SU-DHL-6 (cell line): ENCODE data around the gene LEF1.

Source experiments
- H2AFZ ChIP-seq: fragments of 200-600 bp; sonication (generic); 2 replicates; pipeline ENCODE4 v1.6.1; 2014; ENCODE audit warnings: low read depth, mild to moderate bottlenecking, moderate library complexity, mixed read lengths, antibody characterized with exemption, low read length; ENCODE audit not compliant: severe bottlenecking
- H3F3A ChIP-seq: fragments of 200-600 bp; shearing (Covaris generic); 2 replicates; pipeline ENCODE4 v1.6.0; 2016; ENCODE audit warnings: antibody characterized with exemption, mild to moderate bottlenecking; ENCODE audit not compliant: insufficient read depth
- H3K27ac ChIP-seq: fragments of 200-600 bp; sonication (generic); 2 replicates; pipeline ENCODE4 v1.5.1; 2016; ENCODE audit warnings: low read depth, mild to moderate bottlenecking, low read length, moderate library complexity, mixed read lengths
- H3K27me3 ChIP-seq: fragments of 200-600 bp; sonication (generic), shearing (Covaris generic); 2 replicates; pipeline ENCODE4 v1.6.0; 2014; ENCODE audit warnings: mild to moderate bottlenecking, low read length
- H3K36me3 ChIP-seq: fragments of 200-600 bp; sonication (generic); 2 replicates; pipeline ENCODE4 v1.6.1; 2014; ENCODE audit warnings: mild to moderate bottlenecking, low read length, mixed read lengths
- H3K4me2 ChIP-seq: fragments of 300-600, 200-600 bp; shearing (Covaris generic), sonication (generic); 2 replicates; pipeline ENCODE4 v1.6.0; 2014; ENCODE audit warnings: low read length, low read depth, mild to moderate bottlenecking; ENCODE audit not compliant: poor library complexity, severe bottlenecking
- H3K4me3 ChIP-seq: fragments of 200-600 bp; sonication (generic); 2 replicates; pipeline ENCODE4 v1.5.1; 2014; ENCODE audit warnings: antibody characterized with exemption, low read length, mild to moderate bottlenecking, mixed read lengths; ENCODE audit not compliant: insufficient read depth, poor library complexity, severe bottlenecking
- H3K79me2 ChIP-seq: fragments of 200-600 bp; sonication (generic); 2 replicates; pipeline ENCODE4 v1.6.1; 2014; ENCODE audit warnings: mild to moderate bottlenecking, low read length, moderate library complexity; ENCODE audit not compliant: insufficient read depth
- H3K9ac ChIP-seq: fragments of 200-600 bp; sonication (generic); 2 replicates; pipeline ENCODE4 v1.7.0; 2014; ENCODE audit warnings: mild to moderate bottlenecking, low read length
- H3K9me2 ChIP-seq: fragments of 200-600 bp; sonication (generic); replicated peaks from 2 replicates; pipeline ENCODE4 v1.6.1; 2014; ENCODE audit warnings: low read length; ENCODE audit not compliant: insufficient read depth
- H3K9me3 ChIP-seq: fragments of 200-600 bp; sonication (generic); 2 replicates; pipeline ENCODE4 v1.6.1; 2014; ENCODE audit warnings: low read length, mixed read lengths; ENCODE audit not compliant: insufficient read depth
- H4K20me1 ChIP-seq: fragments of 200-600 bp; sonication (generic); 2 replicates; pipeline ENCODE4 v1.6.1; 2014; ENCODE audit warnings: low read depth, mild to moderate bottlenecking, antibody characterized with exemption, low read length, moderate library complexity, mixed read lengths
- EZH2phosphoT487 ChIP-seq: fragments of 200-600 bp; sonication (generic), shearing (Covaris generic); conservative IDR thresholded peaks from 2 replicates; pipeline ENCODE4 v1.6.1; 2018; ENCODE audit warnings: mild to moderate bottlenecking, antibody characterized with exemption, low read length, moderate library complexity, mixed read lengths
- TF ChIP-seq, protein P1 (sequence below): fragments of 200-600 bp; sonication (generic); IDR thresholded peaks from one replicate; pipeline ENCODE4 v1.5.1; 2017; ENCODE audit warnings: antibody characterized with exemption, mild to moderate bottlenecking, low read length, moderate library complexity; ENCODE audit not compliant: insufficient read depth, poor library complexity, severe bottlenecking

LEF1 gene

GRCh38 chr4:108024085-108024877 lies 144.5 kb downstream of the LEF1 start:
- Histone ChIP-seq H3F3A (no peaks in the 10 kb centered on the region), H3K9me3 (no peaks in the 10 kb centered on the region), H3K9ac (no peak overlapping the region), H2AFZ (no peak overlapping the region), H4K20me1 (no peaks in the 10 kb centered on the region), H3K4me3 (no peak overlapping the region), H3K36me3 (no peaks in the 10 kb centered on the region), H3K9me2 (no peaks in the 10 kb centered on the region), H3K27ac (no peak overlapping the region), H3K79me2 (no peaks in the 10 kb centered on the region), H3K27me3 (no peaks in the 10 kb centered on the region), H3K4me2 (no peak overlapping the region)
- TF ChIP-seq, protein P1, sequence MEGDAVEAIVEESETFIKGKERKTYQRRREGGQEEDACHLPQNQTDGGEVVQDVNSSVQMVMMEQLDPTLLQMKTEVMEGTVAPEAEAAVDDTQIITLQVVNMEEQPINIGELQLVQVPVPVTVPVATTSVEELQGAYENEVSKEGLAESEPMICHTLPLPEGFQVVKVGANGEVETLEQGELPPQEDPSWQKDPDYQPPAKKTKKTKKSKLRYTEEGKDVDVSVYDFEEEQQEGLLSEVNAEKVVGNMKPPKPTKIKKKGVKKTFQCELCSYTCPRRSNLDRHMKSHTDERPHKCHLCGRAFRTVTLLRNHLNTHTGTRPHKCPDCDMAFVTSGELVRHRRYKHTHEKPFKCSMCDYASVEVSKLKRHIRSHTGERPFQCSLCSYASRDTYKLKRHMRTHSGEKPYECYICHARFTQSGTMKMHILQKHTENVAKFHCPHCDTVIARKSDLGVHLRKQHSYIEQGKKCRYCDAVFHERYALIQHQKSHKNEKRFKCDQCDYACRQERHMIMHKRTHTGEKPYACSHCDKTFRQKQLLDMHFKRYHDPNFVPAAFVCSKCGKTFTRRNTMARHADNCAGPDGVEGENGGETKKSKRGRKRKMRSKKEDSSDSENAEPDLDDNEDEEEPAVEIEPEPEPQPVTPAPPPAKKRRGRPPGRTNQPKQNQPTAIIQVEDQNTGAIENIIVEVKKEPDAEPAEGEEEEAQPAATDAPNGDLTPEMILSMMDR: no peak
- no peak for TF ChIP-seq EZH2phosphoT487

- no peaks in the 10 kb centered on the region for H3F3A ChIP-seq
- H3K4me2 ChIP-seq: no peak overlapping the region
- H3K79me2 ChIP-seq: no peaks in the 10 kb centered on the region
- TF ChIP-seq EZH2phosphoT487: no peak
- TF ChIP-seq, protein P1: no peak
- no peak overlapping the region for H3K4me3 ChIP-seq
- H4K20me1 ChIP-seq: no peaks in the 10 kb centered on the region
- no peaks in the 10 kb centered on the region for H3K27me3 ChIP-seq
- no peaks in the 10 kb centered on the region for H3K9me3 ChIP-seq
- no peaks in the 10 kb centered on the region for H3K9me2 ChIP-seq
- H3K27ac ChIP-seq: no peak overlapping the region
- H3K9ac ChIP-seq: no peak overlapping the region
- no peak overlapping the region for H2AFZ ChIP-seq
- H3K36me3 ChIP-seq: peaks cover 3% of the 10 kb centered on the region; the same call in 1 of the 2 replicates
Measured at GRCh38 chr4:108018884-108019187, 149.9 kb downstream of the LEF1 start.

GRCh38 chr4:108018040-108018883 lies 150.5 kb downstream of the LEF1 start:
- H3K9me2 ChIP-seq: no peaks in the 10 kb centered on the region
- H3K4me2 ChIP-seq: no peak overlapping the region
- H4K20me1 ChIP-seq: no peaks in the 10 kb centered on the region
- H2AFZ ChIP-seq: no peak overlapping the region
- no peaks in the 10 kb centered on the region for H3K27me3 ChIP-seq
- H3K36me3 ChIP-seq: peaks cover 3% of the 10 kb centered on the region; the same call in 1 of the 2 replicates
- no peaks in the 10 kb centered on the region for H3K79me2 ChIP-seq
- no peak overlapping the region for H3K9ac ChIP-seq
- H3F3A ChIP-seq: no peaks in the 10 kb centered on the region
- H3K9me3 ChIP-seq: no peaks in the 10 kb centered on the region
- TF ChIP-seq, protein P1: peak; percentile 54
- no peak for TF ChIP-seq EZH2phosphoT487
- no peak overlapping the region for H3K4me3 ChIP-seq
- no peak overlapping the region for H3K27ac ChIP-seq
